Measurements from ENCODE around the gene PAPSS1. TPM values are rescaled to one million over a fixed set of nuclear protein-coding genes. Genes with fewer than 3 reads are reported as not detected.

The PAPSS1 gene
- total and polyA plus RNA-seq, 9 of the 15 experiments (the other 6 are each of a cell fraction or from before 2014, with no cell fraction given), result 21.1 to 53.9 (median 41.9) TPM

GRCh38 chr4:107630185-107630705, 89.8 kb downstream of the PAPSS1 start:
- Histone ChIP-seq H3K9me3 (replicated peaks; ENCODE audit: control insufficient read depth, insufficient read depth, low read depth, low read length) (peaks cover 4% of the 10 kb centered on the region; the same call in 1 of the 2 replicates), H3K27ac (ENCODE audit: extremely low read depth, low read depth, low read length) (peak overlapping the region; percentile 15; the same call in 1 of the 3 replicates), H3K9me1 (ENCODE audit: control insufficient read depth, insufficient read depth, low read length) (no peaks in the 10 kb centered on the region), H3K4me1 (replicated peaks in 1 of 2; ENCODE audit: control insufficient read depth in 2 of 2, insufficient read depth in 2 of 2, low read length in 2 of 2) (peaks cover 0 to 2% of the 10 kb centered on the region in 2 experiments; a peak in 2 of 5 replicates), H3K4me2 (ENCODE audit: insufficient read depth, low read length) (no peak overlapping the region), H3K79me2 (ENCODE audit: control insufficient read depth, insufficient read depth, low read length) (no peaks in the 10 kb centered on the region), H3K4me3 (no peak overlapping the region), H3K9ac (ENCODE audit: insufficient read depth in 1 of 2, low read depth in 2 of 2, low read length in 2 of 2) (no peak overlapping the region), H3K36me3 (ENCODE audit: control insufficient read depth, insufficient read depth, low read length) (peaks cover 8% of the 10 kb centered on the region; the same call in 2 of the 3 replicates), H4K20me1 (replicated peaks; ENCODE audit: control insufficient read depth, insufficient read depth, low read length) (no peaks in the 10 kb centered on the region), H3K27me3 (ENCODE audit: control insufficient read depth in 2 of 2, insufficient read depth in 2 of 2, low read length in 2 of 2) (no peaks in the 10 kb centered on the region), H2AFZ (ENCODE audit: low read depth, low read length) (no peak overlapping the region)
- ATAC-seq (no peak), DNase-seq (ENCODE audit: extremely low read depth in 1 of 4, low spot score in 3 of 4) (peak in 1 of 4 experiments; percentile 11), FAIRE-seq (no peak)
- in situ Hi-C loops (cut with MboI), result no loop called here
- 18% methylated on average over 6 of the region's 6 CpGs for WGBS (ENCODE audit: insufficient coverage, low coverage, missing lambda C conversion rate)
- POLR2A ChIA-PET, result interaction anchor here (0.6 kb wide), 1 partner anchor 785 kb away, joined by 3 read pairs; no protein-coding TSS in a partner anchor
- intact Hi-C loops (cut with micrococcal nuclease), result no loop called here
- CTCF ChIA-PET (ENCODE audit: low intra/inter-chr PET ratio), result no interaction called here
- TF ChIP-seq TBL1XR1 (IDR thresholded peaks at IDR 0.05; ENCODE audit: low read length in 2 of 2), result no peak
- peak; percentile 29; the same call in 1 of the 2 replicates for TF ChIP-seq ARID1B (IDR thresholded peaks at IDR 0.05)
- peak; percentile 64 for TF ChIP-seq CBFA2T3 (IDR thresholded peaks at IDR 0.05)
- peak; percentile 66 for TF ChIP-seq TEAD4 (IDR thresholded peaks at IDR 0.05; ENCODE audit: low read length)
- TF ChIP-seq TEAD4 (CRISPR knock-in tag; IDR thresholded peaks at IDR 0.05; ENCODE audit: borderline replicate concordance), result no peak
- TF ChIP-seq ZNF24 (IDR thresholded peaks at IDR 0.05), result no peak
- TF ChIP-seq TAL1 (IDR thresholded peaks at IDR 0.05), result peak; percentile 50; the same call in 1 of the 2 replicates
- TF ChIP-seq ZNF431 (CRISPR knock-in tag; IDR thresholded peaks at IDR 0.05), result peak; percentile 85; the same call in 1 of the 2 replicates
- peak; percentile 8; the same call in 1 of the 2 replicates for TF ChIP-seq KLF16 (IDR thresholded peaks at IDR 0.05)
- TF ChIP-seq CBFA2T2 (conservative IDR thresholded peaks at IDR 0.05), result peak; percentile 56
- no TSS peak for BruUV-seq (replicated peaks)

Data from K562 (cell line).